Kidney glomerular epithelial cell (primary cell): ENCODE measurements around the gene ZBTB17.
"Not testable (repeated sequence)": the region's sequence is repeated elsewhere in the genome, so short reads cannot be mapped to it uniquely, and the experiment has no call there.

Source experiments
- DNase-seq: peaks from one replicate; lab custom pipeline; 2025; lab: John Stamatoyannopoulos, UW

The ZBTB17 gene

DNA sequence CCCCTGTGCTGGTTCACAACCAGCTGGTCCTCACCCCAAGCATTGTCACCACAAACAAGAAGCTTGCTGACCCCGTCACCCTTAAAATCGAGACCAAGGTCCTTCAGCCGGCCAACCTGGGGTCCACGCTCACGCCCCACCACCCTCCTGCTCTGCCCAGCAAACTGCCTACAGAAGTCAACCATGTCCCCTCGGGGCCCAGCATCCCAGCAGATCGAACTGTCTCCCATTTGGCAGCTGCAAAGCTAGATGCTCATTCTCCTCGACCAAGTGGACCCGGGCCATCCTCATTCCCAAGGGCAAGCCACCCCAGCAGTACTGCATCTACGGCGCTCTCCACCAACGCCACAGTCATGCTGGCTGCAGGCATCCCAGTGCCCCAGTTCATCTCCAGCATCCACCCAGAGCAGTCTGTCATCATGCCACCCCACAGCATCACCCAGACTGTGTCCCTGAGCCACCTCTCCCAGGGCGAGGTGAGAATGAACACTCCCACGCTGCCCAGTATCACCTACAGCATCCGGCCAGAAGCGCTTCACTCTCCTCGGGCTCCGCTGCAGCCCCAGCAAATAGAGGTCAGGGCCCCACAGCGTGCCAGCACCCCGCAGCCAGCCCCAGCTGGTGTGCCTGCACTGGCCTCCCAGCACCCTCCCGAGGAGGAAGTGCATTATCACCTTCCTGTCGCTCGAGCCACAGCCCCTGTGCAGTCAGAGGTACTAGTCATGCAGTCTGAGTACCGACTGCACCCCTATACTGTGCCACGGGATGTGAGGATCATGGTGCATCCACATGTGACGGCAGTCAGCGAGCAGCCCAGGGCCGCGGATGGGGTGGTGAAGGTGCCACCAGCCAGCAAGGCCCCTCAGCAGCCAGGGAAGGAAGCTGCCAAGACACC is 40.6 kb downstream of the ZBTB17 start:
- DNase-seq = no peak

DNA sequence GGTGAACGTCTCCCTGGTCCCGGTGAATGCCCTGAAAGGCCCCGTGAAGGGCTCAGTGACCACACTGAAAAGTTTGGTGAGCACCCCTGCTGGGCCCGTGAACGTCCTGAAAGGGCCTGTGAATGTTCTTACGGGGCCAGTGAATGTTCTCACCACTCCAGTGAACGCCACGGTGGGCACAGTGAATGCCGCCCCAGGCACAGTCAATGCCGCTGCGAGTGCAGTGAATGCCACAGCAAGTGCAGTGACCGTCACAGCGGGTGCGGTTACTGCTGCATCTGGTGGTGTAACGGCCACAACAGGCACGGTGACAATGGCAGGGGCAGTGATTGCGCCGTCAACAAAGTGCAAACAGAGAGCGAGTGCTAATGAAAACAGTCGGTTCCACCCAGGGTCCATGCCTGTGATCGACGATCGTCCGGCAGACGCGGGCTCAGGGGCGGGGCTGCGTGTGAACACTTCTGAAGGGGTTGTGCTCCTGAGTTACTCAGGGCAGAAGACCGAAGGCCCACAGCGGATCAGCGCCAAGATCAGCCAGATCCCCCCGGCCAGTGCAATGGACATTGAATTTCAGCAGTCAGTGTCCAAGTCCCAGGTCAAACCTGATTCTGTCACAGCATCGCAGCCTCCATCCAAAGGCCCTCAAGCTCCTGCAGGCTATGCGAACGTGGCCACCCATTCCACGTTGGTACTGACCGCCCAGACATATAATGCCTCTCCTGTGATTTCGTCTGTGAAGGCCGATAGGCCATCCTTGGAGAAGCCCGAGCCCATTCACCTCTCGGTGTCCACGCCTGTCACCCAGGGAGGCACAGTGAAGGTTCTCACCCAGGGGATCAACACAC is 41.5 kb downstream of the ZBTB17 start:
- no peak for DNase-seq

DNA sequence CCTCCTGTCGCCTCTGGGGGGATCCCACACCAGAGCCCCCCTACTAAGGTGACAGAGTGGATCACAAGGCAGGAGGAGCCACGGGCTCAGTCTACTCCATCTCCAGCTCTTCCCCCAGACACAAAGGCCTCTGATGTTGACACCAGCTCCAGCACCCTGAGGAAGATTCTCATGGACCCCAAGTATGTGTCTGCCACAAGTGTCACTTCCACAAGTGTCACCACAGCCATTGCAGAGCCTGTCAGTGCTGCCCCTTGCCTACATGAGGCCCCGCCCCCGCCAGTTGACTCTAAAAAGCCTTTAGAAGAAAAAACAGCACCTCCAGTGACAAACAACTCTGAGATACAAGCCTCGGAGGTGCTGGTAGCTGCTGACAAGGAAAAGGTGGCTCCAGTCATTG is 42.2 kb downstream of the ZBTB17 start:
- no peak for DNase-seq

DNA sequence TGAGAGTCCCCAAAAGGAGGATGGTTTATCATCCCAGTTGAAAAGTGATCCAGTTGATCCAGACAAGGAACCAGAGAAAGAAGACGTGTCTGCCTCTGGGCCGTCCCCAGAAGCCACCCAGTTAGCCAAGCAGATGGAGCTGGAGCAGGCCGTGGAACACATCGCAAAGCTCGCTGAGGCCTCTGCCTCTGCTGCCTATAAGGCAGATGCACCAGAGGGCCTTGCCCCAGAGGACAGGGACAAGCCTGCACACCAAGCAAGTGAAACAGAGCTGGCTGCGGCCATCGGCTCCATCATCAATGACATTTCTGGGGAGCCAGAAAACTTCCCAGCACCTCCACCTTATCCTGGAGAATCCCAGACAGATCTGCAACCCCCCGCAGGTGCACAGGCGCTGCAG is 43.3 kb downstream of the ZBTB17 start:
- no peak for DNase-seq

GRCh38 chr1:15931884-15932283 is 44.0 kb downstream of the ZBTB17 start:
- DNase-seq = no peak

DNA sequence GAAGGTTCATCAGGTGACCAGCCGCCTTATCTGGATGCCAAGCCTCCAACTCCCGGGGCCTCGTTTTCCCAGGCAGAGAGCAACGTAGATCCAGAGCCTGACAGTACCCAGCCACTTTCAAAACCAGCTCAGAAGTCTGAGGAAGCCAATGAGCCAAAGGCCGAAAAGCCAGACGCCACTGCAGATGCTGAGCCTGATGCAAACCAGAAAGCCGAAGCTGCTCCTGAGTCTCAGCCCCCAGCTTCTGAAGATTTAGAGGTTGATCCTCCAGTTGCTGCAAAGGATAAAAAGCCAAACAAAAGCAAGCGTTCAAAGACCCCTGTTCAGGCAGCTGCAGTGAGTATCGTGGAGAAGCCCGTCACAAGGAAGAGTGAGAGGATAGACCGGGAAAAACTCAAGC is 44.5 kb downstream of the ZBTB17 start:
- no peak for DNase-seq

DNA sequence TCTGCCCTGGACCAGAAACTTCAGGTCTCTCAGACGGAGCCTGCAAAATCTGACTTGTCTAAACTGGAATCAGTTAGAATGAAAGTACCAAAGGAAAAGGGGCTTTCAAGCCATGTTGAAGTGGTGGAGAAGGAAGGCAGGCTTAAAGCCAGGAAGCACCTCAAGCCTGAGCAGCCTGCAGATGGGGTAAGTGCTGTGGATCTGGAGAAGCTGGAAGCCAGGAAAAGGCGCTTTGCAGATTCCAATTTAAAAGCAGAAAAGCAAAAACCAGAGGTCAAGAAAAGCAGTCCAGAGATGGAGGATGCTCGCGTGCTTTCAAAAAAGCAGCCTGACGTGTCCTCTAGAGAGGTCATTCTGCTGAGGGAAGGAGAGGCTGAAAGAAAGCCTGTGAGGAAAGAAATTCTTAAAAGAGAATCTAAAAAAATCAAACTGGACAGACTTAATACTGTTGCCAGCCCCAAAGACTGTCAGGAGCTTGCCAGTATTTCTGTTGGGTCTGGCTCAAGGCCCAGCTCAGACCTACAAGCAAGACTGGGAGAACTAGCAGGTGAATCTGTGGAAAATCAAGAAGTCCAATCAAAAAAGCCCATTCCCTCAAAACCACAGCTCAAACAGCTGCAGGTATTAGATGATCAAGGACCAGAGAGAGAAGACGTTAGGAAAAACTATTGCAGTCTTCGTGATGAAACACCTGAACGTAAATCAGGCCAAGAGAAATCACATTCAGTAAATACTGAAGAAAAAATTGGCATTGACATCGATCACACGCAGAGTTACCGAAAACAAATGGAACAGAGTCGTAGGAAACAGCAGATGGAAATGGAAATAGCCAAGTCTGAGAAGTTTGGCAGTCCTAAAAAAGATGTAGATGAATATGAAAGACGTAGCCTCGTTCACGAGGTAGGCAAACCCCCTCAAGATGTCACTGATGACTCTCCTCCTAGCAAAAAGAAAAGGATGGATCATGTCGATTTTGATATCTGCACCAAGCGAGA is 46.6 kb downstream of the ZBTB17 start:
- no peak for DNase-seq

- not testable (repeated sequence) for DNase-seq
These were observed 49.5 kb downstream of the ZBTB17 start for GRCh38 chr1:15926448-15926847.

GRCh38 chr1:15923241-15923640 is 52.7 kb downstream of the ZBTB17 start:
- DNase-seq = peak; percentile 25

DNA sequence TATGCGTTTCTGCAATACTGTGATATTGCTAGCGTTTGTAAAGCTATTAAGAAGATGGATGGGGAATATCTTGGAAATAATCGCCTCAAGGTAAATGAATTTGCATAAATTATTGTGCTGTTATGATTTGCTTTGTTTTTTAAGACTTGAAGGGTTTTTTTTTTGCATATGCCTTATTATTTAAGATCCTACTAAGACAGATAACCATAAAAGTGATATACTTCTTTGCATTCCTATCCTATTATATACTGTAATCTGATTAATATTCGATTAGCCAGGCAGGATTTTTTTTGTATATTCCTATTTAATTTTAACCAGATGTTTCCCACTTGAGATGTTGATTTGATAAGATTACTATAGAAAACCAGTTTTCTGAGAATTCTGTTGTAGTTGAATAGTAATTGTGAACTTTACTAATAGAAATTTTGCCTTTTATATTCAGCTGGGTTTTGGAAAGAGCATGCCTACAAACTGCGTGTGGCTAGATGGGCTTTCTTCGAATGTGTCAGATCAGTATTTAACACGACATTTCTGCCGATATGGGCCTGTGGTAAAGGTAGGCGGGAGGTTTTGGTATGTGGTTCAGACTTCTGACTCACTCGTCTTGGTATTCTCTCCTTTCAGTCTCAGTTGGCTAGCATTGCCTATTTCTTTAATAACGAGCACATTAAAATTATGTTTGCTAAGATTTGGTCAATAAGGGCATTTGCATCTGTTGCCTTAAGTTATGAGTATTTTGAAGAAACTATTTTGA is 56.8 kb downstream of the ZBTB17 start:
- DNase-seq = peak; percentile 64

DNA sequence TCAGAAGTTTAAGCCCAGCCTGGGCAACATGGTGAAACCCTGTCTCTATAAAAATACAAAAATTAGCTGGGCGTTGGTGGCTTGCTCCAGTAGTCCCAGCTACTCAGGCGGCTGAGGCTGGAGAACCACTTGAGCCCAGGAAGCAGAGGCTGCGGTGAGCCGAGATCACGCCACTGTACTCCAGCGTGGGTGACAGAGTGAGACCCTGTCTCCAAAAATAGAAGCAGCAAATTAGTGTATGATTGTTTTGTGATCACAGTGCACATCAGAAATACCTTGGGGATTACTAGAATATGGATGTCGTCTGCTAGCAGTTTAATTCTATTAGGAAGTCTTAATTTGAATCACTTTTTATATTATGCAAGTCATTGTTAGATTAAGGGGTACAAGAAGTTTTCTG is 59.0 kb downstream of the ZBTB17 start:
- no peak for DNase-seq

- DNase-seq = no peak
These were observed 59.5 kb downstream of the ZBTB17 start for GRCh38 chr1:15916417-15916816.

DNA sequence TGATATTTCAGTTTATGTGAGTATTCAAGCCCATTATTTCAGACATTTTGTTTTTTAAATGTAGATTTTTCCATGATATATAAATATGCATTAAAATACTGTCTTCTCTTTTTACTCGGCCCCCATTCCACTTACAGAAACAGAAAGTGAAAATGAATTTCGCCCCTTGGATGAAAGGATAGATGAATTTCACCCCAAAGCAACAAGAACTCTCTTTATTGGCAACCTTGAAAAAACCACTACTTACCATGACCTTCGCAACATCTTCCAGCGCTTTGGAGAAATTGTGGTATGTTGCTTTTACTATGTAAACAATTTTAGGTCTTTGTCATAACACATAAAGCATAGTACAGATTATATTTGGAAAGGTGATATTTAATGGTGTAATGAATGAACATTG is 59.9 kb downstream of the ZBTB17 start:
- DNase-seq = no peak

GRCh38 chr1:15913607-15914006 is 62.3 kb downstream of the ZBTB17 start:
- not testable (repeated sequence) for DNase-seq

DNA sequence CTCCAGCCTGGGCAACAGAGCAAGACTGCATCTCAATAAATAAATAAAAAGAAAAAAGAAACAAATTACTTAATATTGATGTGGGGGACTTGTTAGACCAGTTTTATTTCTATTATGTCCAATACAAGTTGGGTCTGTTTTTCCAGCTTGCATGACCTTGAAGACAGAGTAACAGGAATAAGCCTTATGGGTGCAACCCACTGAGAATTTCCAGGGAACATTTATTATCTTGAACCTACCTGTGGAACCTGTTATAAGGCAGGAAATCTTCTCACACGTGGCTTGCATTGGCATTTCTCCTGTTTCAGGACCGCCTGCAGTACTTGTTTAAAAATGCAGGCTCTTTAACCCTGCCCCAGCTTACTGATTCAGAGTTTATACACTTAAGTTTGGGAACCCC is 64.0 kb downstream of the ZBTB17 start:
- no peak for DNase-seq

DNA sequence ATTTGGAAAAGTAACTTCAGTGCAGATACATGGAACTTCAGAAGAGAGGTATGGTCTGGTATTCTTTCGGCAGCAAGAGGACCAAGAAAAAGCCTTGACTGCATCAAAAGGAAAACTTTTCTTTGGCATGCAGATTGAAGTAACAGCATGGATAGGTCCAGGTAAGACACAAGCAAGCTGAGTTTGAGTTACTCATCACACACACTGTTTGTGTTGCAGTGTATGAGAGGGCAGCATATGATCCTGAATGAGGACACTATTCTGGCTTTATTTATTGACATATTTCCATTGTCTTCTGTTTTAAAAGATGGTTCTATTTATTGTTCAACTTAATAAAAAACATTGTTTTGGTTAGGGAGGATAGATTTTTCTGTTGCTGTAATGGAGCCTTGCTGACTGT is 64.8 kb downstream of the ZBTB17 start:
- DNase-seq = no peak

DNA sequence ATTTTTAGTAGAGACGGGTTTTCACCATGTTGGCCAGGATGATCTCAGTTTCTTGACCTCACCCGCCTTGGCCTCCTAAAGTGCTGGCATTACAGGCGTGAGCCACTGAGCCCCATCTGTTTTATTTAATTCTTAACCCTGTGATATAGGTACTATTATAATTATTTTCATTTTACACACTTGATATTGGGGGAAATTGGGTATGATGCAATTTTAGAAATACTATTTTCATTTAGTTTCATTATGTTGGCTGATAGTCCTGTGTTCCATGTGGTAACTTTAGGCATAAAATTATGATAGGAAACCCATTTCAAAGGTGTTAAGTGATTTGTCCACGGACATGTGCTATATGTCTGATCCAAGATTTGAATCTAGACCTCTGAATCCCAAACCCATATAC is 67.3 kb downstream of the ZBTB17 start:
- no peak for DNase-seq

GRCh38 chr1:15902882-15903281 is 73.0 kb downstream of the ZBTB17 start:
- peak; percentile 15 for DNase-seq

GRCh38 chr1:15900662-15901279 is 75.1 kb downstream of the ZBTB17 start:
- DNase-seq = no peak

DNA sequence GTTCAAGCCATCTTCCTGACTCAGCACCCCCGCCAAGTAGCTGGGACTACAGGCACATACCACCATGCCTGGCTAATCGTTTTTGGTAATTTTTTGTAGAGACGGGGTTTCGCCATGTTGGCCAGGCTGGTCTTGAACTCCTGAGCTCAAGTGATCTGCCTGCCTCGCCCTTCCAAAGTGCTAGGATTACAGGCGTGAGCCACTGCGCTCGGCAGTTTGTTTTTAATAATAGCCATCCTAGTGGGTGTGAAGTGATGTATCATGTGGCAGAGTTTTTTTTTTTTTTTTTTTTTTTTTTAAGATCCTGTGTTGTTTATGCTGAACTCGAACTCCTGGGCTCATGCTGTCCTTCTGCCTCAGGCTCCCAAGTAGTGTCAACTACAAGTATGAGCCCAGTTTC is 76.6 kb downstream of the ZBTB17 start:
- no peak for DNase-seq
